HCT116 (cell line): Measurements from ENCODE around the gene ZNF385A. TPM values are rescaled to one million over a fixed set of nuclear protein-coding genes. Genes with fewer than 3 reads are reported as not detected.
A peak's percentile ranks its signal among the peaks of the same experiment; 100 is the strongest.

Source experiments
- ATAC-seq: fragments of 200-7000 bp; cut with Tn5 transposase; 2 replicates; pipeline ENCODE4 v1.9.1; 2020; ENCODE audit warnings: mild to moderate bottlenecking, moderate library complexity
- BruUV-seq: library from RNA; stranded (reverse); fragments of 400-500 nt; replicated peaks from 2 replicates; lab custom pipeline; 2021; lab: Mats Ljungman, UMichigan
- CTCF ChIA-PET: fragments of 300-600 bp; sonication (Branson Sonifier 250); formaldehyde crosslinking; loops from one replicate; lab custom pipeline; 2021; ENCODE audit warnings: antibody characterized with exemption; lab: Charles Lee
- POLR2A ChIA-PET: fragments of 300-600, 350-600 bp; sonication (Branson Sonifier 250); formaldehyde crosslinking; loops from one replicate; lab custom pipeline; 2021; ENCODE audit warnings: antibody characterized with exemption; lab: Charles Lee
- RAD21 ChIA-PET, 2 experiments: fragments of 300-600 bp; sonication (Branson Sonifier 250); formaldehyde crosslinking; loops; one replicate each; lab custom pipeline; 2023; ENCODE audit warnings: low total read pairs in 2 of 2; ENCODE audit not compliant: uncharacterized antibody in 2 of 2, unreplicated experiment in 2 of 2, low non-redundant PET in 1 of 2; lab: Charles Lee
- DNase-seq: peaks from one replicate; pipeline ENCODE4 v3.0.0-alpha.2; 2010; ENCODE audit warnings: low read depth, low spot score
- H2AFZ ChIP-seq: fragments of 200-600 bp; shearing (Covaris generic), sonication (generic); 2 replicates; pipeline ENCODE4 v1.6.1; 2017; ENCODE audit warnings: low read depth, mixed run types, mixed read lengths, antibody characterized with exemption, low read length; ENCODE audit not compliant: poor library complexity, severe bottlenecking
- H3K27ac ChIP-seq: 2 replicates; pipeline ENCODE4 v1.5.1; 2012; ENCODE audit warnings: low read depth, low read length
- H3K27me3 ChIP-seq: fragments of 200-600 bp; sonication (generic); 2 replicates; pipeline ENCODE4 v1.6.1; 2016; ENCODE audit warnings: mixed run types, low read length, mixed read lengths; ENCODE audit not compliant: insufficient read depth
- H3K36me3 ChIP-seq, 2 experiments: fragments of 200-500 bp in 1 of 2; fragments of 200-600 bp in 1 of 2; sonication (Bioruptor generic) in 1 of 2; sonication (generic) in 1 of 2; 2 replicates each; pipeline versions ENCODE4 v1.5.1 to v1.6.1; 2014 to 2016; ENCODE audit warnings: low read length in 2 of 2, inconsistent platforms in 1 of 2, mixed read lengths in 1 of 2, mixed run types in 1 of 2; ENCODE audit not compliant: insufficient read depth in 2 of 2, control insufficient read depth in 1 of 2
- H3K4me1 ChIP-seq, 2 experiments: fragments of 200-600 bp in 1 of 2; sonication (generic) in 1 of 2; 2 replicates each; pipeline versions ENCODE4 v1.5.1 to v1.6.1; 2012 to 2017; ENCODE audit warnings: low read length in 2 of 2, inconsistent platforms in 1 of 2, mild to moderate bottlenecking in 1 of 2, mixed read lengths in 1 of 2, mixed run types in 1 of 2, moderate library complexity in 1 of 2; ENCODE audit not compliant: insufficient read depth in 2 of 2, control insufficient read depth in 1 of 2
- H3K4me2 ChIP-seq: fragments of 200-600 bp; sonication (generic); 2 replicates; pipeline ENCODE4 v1.6.1; 2017; ENCODE audit warnings: mixed run types, low read length, mixed read lengths
- H3K4me3 ChIP-seq, 2 experiments: fragments of 200-600 bp in 1 of 2; sonication (generic) in 1 of 2; replicated peaks in 1 of 2; 2 replicates each; pipeline ENCODE4 v1.5.1; 2011 to 2016; ENCODE audit warnings: low read length in 2 of 2, control low read depth in 1 of 2, low read depth in 1 of 2, mild to moderate bottlenecking in 1 of 2, mixed read lengths in 1 of 2, mixed run types in 1 of 2
- H3K79me2 ChIP-seq: fragments of 200-600 bp; sonication (generic); 2 replicates; pipeline ENCODE4 v1.6.1; 2017; ENCODE audit warnings: mild to moderate bottlenecking, mixed run types, low read length, moderate library complexity, mixed read lengths; ENCODE audit not compliant: insufficient read depth
- H3K9ac ChIP-seq: fragments of 200-600 bp; sonication (generic); 2 replicates; pipeline ENCODE4 v1.6.1; 2016; ENCODE audit warnings: low read length, mixed read lengths
- H3K9me2 ChIP-seq: fragments of 200-600 bp; sonication (generic), shearing (Covaris generic); 2 replicates; pipeline ENCODE4 v1.6.1; 2017; ENCODE audit warnings: mixed run types, mild to moderate bottlenecking, moderate library complexity; ENCODE audit not compliant: insufficient read depth
- H3K9me3 ChIP-seq, 2 experiments: fragments of 200-500 bp in 1 of 2; fragments of 200-600 bp in 1 of 2; sonication (Bioruptor generic) in 1 of 2; sonication (generic) in 1 of 2; 2 replicates each; pipeline ENCODE4 v1.6.1; 2014 to 2017; ENCODE audit warnings: low read length in 2 of 2, mixed read lengths in 2 of 2, inconsistent platforms in 1 of 2, low read depth in 1 of 2, mild to moderate bottlenecking in 1 of 2, mixed run types in 1 of 2, moderate library complexity in 1 of 2; ENCODE audit not compliant: control insufficient read depth in 1 of 2, insufficient read depth in 1 of 2
- H4K20me1 ChIP-seq: fragments of 200-600 bp; sonication (generic), shearing (Covaris generic); 2 replicates; pipeline ENCODE4 v1.6.1; 2017; ENCODE audit warnings: mixed run types, mild to moderate bottlenecking, moderate library complexity; ENCODE audit not compliant: insufficient read depth
- ATF3 ChIP-seq: IDR thresholded peaks from 2 replicates; pipeline ENCODE4 v1.6.1; 2012
- CTCF ChIP-seq, 3 experiments: fragments of 200-600 bp in 1 of 3; sonication (generic) in 1 of 3; IDR thresholded peaks in 2 of 3; conservative IDR thresholded peaks in 1 of 3; 2 replicates each; pipeline ENCODE4 v1.5.1; 2012 to 2017; ENCODE audit warnings: low read depth in 2 of 3, low read length in 2 of 3, antibody characterized with exemption in 1 of 3, borderline replicate concordance in 1 of 3, control low read depth in 1 of 3, mild to moderate bottlenecking in 1 of 3, mixed read lengths in 1 of 3, mixed run types in 1 of 3, moderate library complexity in 1 of 3; ENCODE audit not compliant: insufficient read depth in 1 of 3
- ELF1 ChIP-seq: IDR thresholded peaks from 2 replicates; pipeline ENCODE4 v1.6.1; 2012; ENCODE audit warnings: low read depth, borderline replicate concordance
- JUND ChIP-seq: IDR thresholded peaks from 2 replicates; pipeline ENCODE4 v1.6.1; 2012
- SIN3A ChIP-seq: IDR thresholded peaks from 2 replicates; pipeline ENCODE4 v1.6.1; 2012; ENCODE audit warnings: low read depth
- intact Hi-C: fragments of 100-400 bp; cut with micrococcal nuclease; formaldehyde crosslinking; loops from 2 replicates; pipeline ENCODE4 v1.10.0; 2022
- total RNA-seq: library from RNA; stranded (reverse); gene quantifications from one replicate; pipeline ENCODE4 v1.2.1, GENCODE V29; 2021; ENCODE audit not compliant: unreplicated experiment

The ZNF385A gene
- total RNA-seq, 1 experiment from 2014 or later: 34.7 TPM

- BruUV-seq: no TSS peak
- Histone ChIP-seq H3K9ac (peak overlapping the region; percentile 41), H3K4me3 (peak overlapping the region; percentile 18 to 23; a peak in 3 of 4 replicates), H3K4me1 (peaks cover 58 to 96% of the 10 kb centered on the region in 2 experiments), H3K4me2 (peak overlapping the region; percentile 63), H3K36me3 (no peaks in the 10 kb centered on the region), H2AFZ (no peak overlapping the region), H3K27me3 (no peaks in the 10 kb centered on the region), H3K27ac (peak overlapping the region; percentile 82), H3K9me2 (no peaks in the 10 kb centered on the region), H3K9me3 (no peaks in the 10 kb centered on the region), H3K79me2 (peaks cover 10% of the 10 kb centered on the region; the same call in 1 of the 2 replicates), H4K20me1 (no peaks in the 10 kb centered on the region)
- intact Hi-C loops: no loop called here
- no peak; the same call in 1 of the 2 replicates for ATAC-seq
- TF ChIP-seq CTCF (IDR thresholded peaks at IDR 0.05 in 2 of 3, conservative IDR thresholded peaks at IDR 0.05 in 1 of 3; ENCODE audit: borderline replicate concordance in 1 of 3, insufficient read depth in 1 of 3, low read depth in 2 of 3, low read length in 2 of 3): no peak
- no peak for TF ChIP-seq JUND
- no peak for TF ChIP-seq ELF1
- TF ChIP-seq ATF3: no peak
- TF ChIP-seq SIN3A: no peak
- RAD21 ChIA-PET: no interaction called here
- DNase-seq: no peak
- POLR2A ChIA-PET: interaction anchor here (0.6 to 1.1 kb wide), 3 partner anchors 15 to 357 kb away, joined by 3 to 5 read pairs (median 3); no protein-coding TSS in a partner anchor
- CTCF ChIA-PET: no interaction called here
Observed at GRCh38 chr12:54374562-54375258, 9.8 kb downstream of the ZNF385A start.
